Neural cell (in vitro differentiated cells): ENCODE data around the gene TUBA4B. TPM values are rescaled to one million over a fixed set of nuclear protein-coding genes. Genes with fewer than 3 reads are reported as not detected.

ENCODE experiments used
- H2AFZ ChIP-seq: fragments of 200-600, 300-800 bp; sonication (generic), shearing (Covaris generic); 2 replicates; pipeline ENCODE4 v1.6.0; 2014; ENCODE audit warnings: low read depth, mild to moderate bottlenecking, antibody characterized with exemption, low read length, moderate library complexity
- H3F3A ChIP-seq: fragments of 200-600 bp; shearing (Covaris generic); 2 replicates; pipeline ENCODE4 v1.6.1; 2016; ENCODE audit warnings: mild to moderate bottlenecking, moderate library complexity, mixed read lengths, antibody characterized with exemption, low read length; ENCODE audit not compliant: insufficient read depth, poor library complexity, severe bottlenecking
- H3K27ac ChIP-seq: fragments of 200-600, 300-800 bp; sonication (generic), shearing (Covaris generic); 2 replicates; pipeline ENCODE4 v1.5.1; 2014; ENCODE audit warnings: mild to moderate bottlenecking, low read length, moderate library complexity
- H3K27me3 ChIP-seq: fragments of 300-800, 200-600 bp; sonication (generic), shearing (Covaris generic); 2 replicates; pipeline ENCODE4 v1.6.0; 2014; ENCODE audit warnings: mild to moderate bottlenecking, low read depth, low read length, moderate library complexity; ENCODE audit not compliant: insufficient read depth
- H3K36me3 ChIP-seq: fragments of 300-800, 200-600 bp; sonication (generic), shearing (Covaris generic); 2 replicates; pipeline ENCODE4 v1.5.1; 2014; ENCODE audit warnings: mild to moderate bottlenecking, antibody characterized with exemption, low read length, moderate library complexity; ENCODE audit not compliant: insufficient read depth
- H3K4me2 ChIP-seq: fragments of 300-800, 200-600 bp; sonication (generic), shearing (Covaris generic); 2 replicates; pipeline ENCODE4 v1.6.0; 2014; ENCODE audit warnings: mild to moderate bottlenecking, low read length
- H3K4me3 ChIP-seq: fragments of 300-800, 200-600 bp; sonication (generic), shearing (Covaris generic); 2 replicates; pipeline ENCODE4 v1.5.1; 2014; ENCODE audit warnings: mild to moderate bottlenecking, low read length, moderate library complexity
- H3K79me2 ChIP-seq: fragments of 200-600 bp; shearing (Covaris generic); replicated peaks from 2 replicates; pipeline ENCODE4 v1.6.0; 2014; ENCODE audit warnings: mild to moderate bottlenecking, low read length, moderate library complexity; ENCODE audit not compliant: insufficient read depth
- H3K9ac ChIP-seq: fragments of 300-800, 200-600 bp; sonication (generic), shearing (Covaris generic); 2 replicates; pipeline ENCODE4 v1.6.1; 2016; ENCODE audit warnings: mild to moderate bottlenecking, low read length, mixed read lengths
- H3K9me2 ChIP-seq: fragments of 200-600 bp; shearing (Covaris generic); 2 replicates; pipeline ENCODE4 v1.6.1; 2016; ENCODE audit warnings: mild to moderate bottlenecking, low read length, mixed read lengths; ENCODE audit not compliant: insufficient read depth
- H3K9me3 ChIP-seq: fragments of 200-600, 300-800 bp; sonication (generic), shearing (Covaris generic); 2 replicates; pipeline ENCODE4 v1.6.1; 2016; ENCODE audit warnings: mild to moderate bottlenecking, mixed run types, low read length, moderate library complexity, mixed read lengths
- H4K20me1 ChIP-seq: fragments of 200-600 bp; shearing (Covaris generic); 2 replicates; pipeline ENCODE4 v1.6.1; 2016; ENCODE audit warnings: mild to moderate bottlenecking, mixed run types; ENCODE audit not compliant: insufficient read depth
- CTCF ChIP-seq: fragments of 450-650 bp; IDR thresholded peaks from 2 replicates; pipeline ENCODE4 v1.5.1; 2014; ENCODE audit warnings: antibody characterized with exemption, mild to moderate bottlenecking, moderate library complexity; ENCODE audit not compliant: poor library complexity, severe bottlenecking
- EP300 ChIP-seq: fragments of 450-650 bp; conservative IDR thresholded peaks from 2 replicates; pipeline ENCODE4 v1.6.1; 2014; ENCODE audit warnings: antibody characterized with exemption, mild to moderate bottlenecking, moderate library complexity; ENCODE audit not compliant: poor library complexity, severe bottlenecking
- EZH2 ChIP-seq: fragments of 200-600, 300-800 bp; shearing (Covaris generic), sonication (generic); IDR thresholded peaks from 2 replicates; pipeline ENCODE4 v1.6.1; 2014; ENCODE audit warnings: antibody characterized with exemption, low read length, borderline replicate concordance, mild to moderate bottlenecking; ENCODE audit not compliant: insufficient read depth, poor library complexity, severe bottlenecking
- MXI1 ChIP-seq: fragments of 450-650 bp; conservative IDR thresholded peaks from 2 replicates; pipeline ENCODE4 v1.6.1; 2014; ENCODE audit warnings: antibody characterized with exemption, mild to moderate bottlenecking; ENCODE audit not compliant: poor library complexity, severe bottlenecking
- POLR2AphosphoS5 ChIP-seq: IDR thresholded peaks from 2 replicates; pipeline ENCODE4 v1.6.1; 2012
- RAD21 ChIP-seq: fragments of 450-650 bp; conservative IDR thresholded peaks from 2 replicates; pipeline ENCODE4 v1.6.1; 2014; ENCODE audit warnings: antibody characterized with exemption, mild to moderate bottlenecking, moderate library complexity
- REST ChIP-seq: IDR thresholded peaks from 2 replicates; pipeline ENCODE4 v1.6.1; 2012; ENCODE audit warnings: borderline replicate concordance
- SMC3 ChIP-seq: fragments of 450-650 bp; conservative IDR thresholded peaks from 2 replicates; pipeline ENCODE4 v1.6.1; 2014; ENCODE audit warnings: antibody characterized with exemption, mild to moderate bottlenecking, moderate library complexity; ENCODE audit not compliant: poor library complexity
- TAF1 ChIP-seq: IDR thresholded peaks from 2 replicates; pipeline ENCODE4 v1.6.1; 2012; ENCODE audit warnings: low read depth
- polyA plus RNA-seq: library from polyadenylated mRNA; depleted of rRNA; stranded (reverse); fragments of >200 nt; gene quantifications from 2 replicates; pipeline ENCODE4 v1.2.3, GENCODE V29; 2014

TUBA4B gene
- polyA plus RNA-seq, 1 donor from 2014 or later = not detected

- no peak for TF ChIP-seq REST
- TF ChIP-seq POLR2AphosphoS5 = no peak
- TF ChIP-seq EP300 = no peak
- no peaks in the 10 kb centered on the region for H3K9me3 ChIP-seq
- H3K9me2 ChIP-seq = no peaks in the 10 kb centered on the region
- H3K27me3 ChIP-seq = no peaks in the 10 kb centered on the region
- no peak overlapping the region for H3K4me2 ChIP-seq
- H4K20me1 ChIP-seq = no peaks in the 10 kb centered on the region
- peaks cover 7% of the 10 kb centered on the region for H3K79me2 ChIP-seq
- H3K36me3 ChIP-seq = no peaks in the 10 kb centered on the region
- H2AFZ ChIP-seq = no peak overlapping the region
- H3K27ac ChIP-seq = no peak overlapping the region
- H3K9ac ChIP-seq = no peak overlapping the region
- H3F3A ChIP-seq = peaks cover 6% of the 10 kb centered on the region
- no peak overlapping the region for H3K4me3 ChIP-seq
Observed at GRCh38 chr2:219234331-219234730, 18.7 kb upstream of the TUBA4B start.

GRCh38 chr2:219243291-219243761 lies 9.7 kb upstream of the TUBA4B start:
- Histone ChIP-seq H2AFZ (no peak overlapping the region), H3K27ac (no peak overlapping the region), H3K4me3 (no peak overlapping the region)

More at GRCh38 chr2:219243291-219243761, 9.7 kb upstream of the TUBA4B start:
- Histone ChIP-seq H3K4me2 (no peak overlapping the region), H3K9me2 (no peaks in the 10 kb centered on the region), H3F3A (no peaks in the 10 kb centered on the region), H3K79me2 (peaks cover 12% of the 10 kb centered on the region), H4K20me1 (no peaks in the 10 kb centered on the region), H3K9ac (no peak overlapping the region), H3K36me3 (peaks cover 8% of the 10 kb centered on the region), H3K9me3 (no peaks in the 10 kb centered on the region), H3K27me3 (no peaks in the 10 kb centered on the region)
- TF ChIP-seq RAD21 (no peak), CTCF (no peak), MXI1 (no peak), SMC3 (no peak), EP300 (no peak), EZH2 (no peak), TAF1 (no peak), POLR2AphosphoS5 (no peak), REST (no peak)
